Measurements from ENCODE around the gene PTGES3.
"Not testable (repeated sequence)": the region's sequence is repeated elsewhere in the genome, so short reads cannot be mapped to it uniquely, and the experiment has no call there.

The PTGES3 gene, protein sequence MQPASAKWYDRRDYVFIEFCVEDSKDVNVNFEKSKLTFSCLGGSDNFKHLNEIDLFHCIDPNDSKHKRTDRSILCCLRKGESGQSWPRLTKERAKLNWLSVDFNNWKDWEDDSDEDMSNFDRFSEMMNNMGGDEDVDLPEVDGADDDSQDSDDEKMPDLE

DNA sequence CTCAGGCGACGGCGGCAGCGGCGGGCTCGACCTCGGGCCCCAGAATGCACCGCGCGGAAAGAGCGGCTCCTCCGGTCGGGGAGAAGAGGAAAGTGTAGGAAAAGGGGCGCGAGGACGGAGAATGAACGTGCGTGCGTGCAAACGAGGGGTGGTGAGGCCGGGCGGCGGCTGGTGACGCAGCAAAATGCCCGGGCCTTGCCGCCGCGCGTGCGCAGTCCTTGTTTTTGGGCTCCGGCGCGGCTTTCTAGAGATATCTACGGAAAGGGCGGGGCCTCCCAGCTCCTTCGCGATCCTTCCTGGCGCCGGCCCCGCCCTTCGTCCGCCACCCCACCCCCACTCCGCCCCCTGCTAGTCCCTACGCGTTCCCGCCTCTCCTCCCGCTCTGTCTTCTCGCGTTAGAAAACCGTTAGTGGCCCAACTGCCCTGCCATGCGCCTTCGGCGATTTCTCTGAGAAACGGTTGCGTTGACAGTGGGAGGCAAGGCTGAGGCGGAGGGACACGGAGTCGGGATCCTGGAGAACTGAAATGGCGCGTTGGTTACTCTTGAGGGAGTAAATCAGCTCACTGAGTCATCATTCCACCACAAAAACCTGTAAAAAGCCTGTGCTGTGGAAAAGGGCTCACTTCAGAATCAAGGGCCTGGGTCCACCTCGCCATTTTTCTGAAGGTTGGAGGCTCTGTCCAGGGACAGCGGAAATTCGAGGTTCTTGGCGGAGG lies at the start of gene PTGES3:
Gene PTGES3 (minus strand): TSS at position 156 of the 717 bp plus-strand sequence. CDS start 285 bp downstream, outside the sequence.
- peak; percentile 97 for DNase-seq

DNA sequence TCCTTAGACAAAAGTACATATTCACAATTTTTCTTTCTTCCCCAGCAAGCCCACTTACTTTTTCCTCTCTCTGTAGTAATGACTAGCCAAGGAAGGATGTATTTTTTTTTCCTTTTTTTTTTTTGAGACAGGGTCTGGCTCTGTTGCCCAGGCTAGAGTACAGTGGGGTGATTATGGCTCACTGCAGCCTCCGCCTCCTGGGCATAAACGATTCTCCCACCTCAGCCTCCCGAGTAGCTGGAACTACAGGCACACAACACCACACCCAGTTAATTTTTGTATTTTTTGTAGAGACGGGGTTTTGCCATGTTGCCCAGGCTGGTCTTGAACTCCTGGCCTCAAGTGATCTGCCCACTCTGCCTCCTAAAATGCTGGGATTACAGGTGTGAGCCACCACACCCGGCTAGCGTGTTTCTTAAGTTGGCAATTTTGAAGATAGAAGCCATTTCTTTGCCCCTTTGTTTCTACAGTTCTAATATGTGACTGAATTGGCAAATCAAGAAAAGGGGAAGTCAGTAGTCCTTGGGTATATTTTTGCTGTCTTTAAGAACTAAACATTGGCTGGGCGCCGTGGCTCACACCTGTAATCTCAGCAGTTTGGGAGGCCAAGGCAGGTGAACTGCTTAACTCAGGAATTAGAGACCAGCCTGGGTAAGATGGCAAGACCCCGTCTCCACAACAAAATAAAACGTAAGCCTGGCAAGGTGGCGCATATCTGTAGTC lies 40.2 kb upstream of the PTGES3 start:
- no peak for DNase-seq

DNA sequence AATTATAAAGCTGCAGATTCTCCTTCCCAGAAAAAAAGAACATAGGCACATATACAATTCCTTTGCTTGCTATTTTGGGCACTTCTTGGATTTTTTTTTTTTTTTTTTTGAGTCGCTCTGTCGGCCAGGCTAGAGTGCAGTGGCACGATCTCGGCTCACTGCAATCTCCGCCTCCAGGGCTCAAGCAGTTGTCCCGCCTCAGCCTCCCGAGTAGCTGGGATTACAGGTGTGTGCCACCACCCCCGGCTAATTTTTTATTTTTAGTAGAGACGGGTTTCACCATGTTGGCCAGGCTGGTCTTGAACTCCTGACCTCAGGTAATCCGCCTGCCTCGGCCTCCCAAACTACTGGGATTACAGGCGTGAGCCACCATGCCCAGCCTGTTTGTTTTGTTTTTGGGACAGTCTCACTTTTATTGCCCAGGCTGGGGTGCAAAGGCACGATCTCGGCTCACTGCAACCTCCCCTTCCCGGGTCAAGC lies 38.2 kb upstream of the PTGES3 start:
- not testable (repeated sequence) for DNase-seq

DNA sequence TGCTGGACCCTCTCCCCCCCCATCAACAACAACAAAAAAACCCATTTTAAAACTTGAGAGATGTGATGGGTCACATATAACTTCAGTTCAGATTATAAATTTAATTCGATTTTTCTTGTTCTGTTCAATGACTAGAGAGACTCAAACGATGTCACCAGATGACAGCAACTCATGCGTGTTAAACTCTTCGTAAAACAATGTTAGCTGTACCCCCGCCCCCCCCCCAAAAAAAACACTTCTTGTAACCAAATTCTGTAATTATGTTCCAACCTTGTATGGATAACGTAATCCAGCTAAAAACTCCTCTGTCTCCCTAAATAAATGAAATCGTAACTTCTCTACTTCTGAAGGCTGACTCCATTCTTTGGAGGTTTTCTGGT lies 37.6 kb upstream of the PTGES3 start:
- DNase-seq = no peak

DNA sequence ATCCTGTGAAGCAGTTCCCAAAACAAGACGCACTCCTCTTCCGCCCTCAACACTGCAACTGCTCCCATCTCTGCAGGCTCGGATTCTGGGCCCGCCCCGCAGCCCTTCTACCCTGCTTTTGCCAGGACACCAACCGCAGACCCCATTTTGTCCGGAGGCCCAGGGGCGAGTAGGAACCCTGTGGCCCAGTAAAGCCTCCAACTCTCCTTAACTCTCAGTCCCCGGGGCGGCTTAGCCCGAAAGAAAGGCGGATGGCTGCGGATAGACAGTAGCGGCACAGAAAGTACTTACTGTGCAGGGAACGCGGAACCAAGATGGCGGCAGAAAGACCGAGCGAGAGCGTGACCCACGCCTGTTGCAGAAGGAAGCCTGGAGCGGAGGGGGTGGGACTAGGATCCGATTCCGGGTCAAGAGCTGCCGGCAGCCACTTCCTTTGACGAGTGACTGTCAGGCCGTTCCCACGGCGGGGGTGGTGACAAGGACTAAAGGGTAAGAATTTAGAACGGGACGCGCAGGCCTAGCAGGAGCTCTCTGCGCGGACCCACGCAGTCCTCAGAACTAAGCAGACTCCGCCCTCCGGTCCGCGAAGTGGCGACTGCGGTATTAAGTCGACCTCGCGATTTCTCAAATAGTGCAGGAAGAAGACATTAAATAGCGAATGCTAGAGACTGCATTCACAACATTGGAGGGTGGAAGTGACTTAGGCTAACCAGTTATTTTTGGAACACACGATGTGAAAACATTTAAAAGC lies 37.1 kb upstream of the PTGES3 start, which contains the start of gene NACA:
Gene NACA (minus strand): TSS at position 328 of the 751 bp plus-strand sequence. CDS start 778 bp downstream, outside the sequence.
- DNase-seq = peak; percentile 96

DNA sequence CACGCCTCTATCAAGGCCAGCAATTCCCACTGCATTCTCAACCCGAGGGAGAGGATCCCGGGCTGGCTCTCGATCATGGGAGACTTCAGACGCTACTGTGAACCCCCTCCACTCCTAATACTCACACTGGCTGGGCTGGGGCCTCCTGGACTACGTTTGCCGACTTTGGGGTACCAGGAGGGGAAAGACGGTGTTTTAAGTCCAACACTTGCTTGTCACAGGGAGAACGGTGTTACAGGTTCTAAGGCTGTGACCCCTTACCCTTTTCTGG lies 36.6 kb upstream of the PTGES3 start:
- DNase-seq = no peak

DNA sequence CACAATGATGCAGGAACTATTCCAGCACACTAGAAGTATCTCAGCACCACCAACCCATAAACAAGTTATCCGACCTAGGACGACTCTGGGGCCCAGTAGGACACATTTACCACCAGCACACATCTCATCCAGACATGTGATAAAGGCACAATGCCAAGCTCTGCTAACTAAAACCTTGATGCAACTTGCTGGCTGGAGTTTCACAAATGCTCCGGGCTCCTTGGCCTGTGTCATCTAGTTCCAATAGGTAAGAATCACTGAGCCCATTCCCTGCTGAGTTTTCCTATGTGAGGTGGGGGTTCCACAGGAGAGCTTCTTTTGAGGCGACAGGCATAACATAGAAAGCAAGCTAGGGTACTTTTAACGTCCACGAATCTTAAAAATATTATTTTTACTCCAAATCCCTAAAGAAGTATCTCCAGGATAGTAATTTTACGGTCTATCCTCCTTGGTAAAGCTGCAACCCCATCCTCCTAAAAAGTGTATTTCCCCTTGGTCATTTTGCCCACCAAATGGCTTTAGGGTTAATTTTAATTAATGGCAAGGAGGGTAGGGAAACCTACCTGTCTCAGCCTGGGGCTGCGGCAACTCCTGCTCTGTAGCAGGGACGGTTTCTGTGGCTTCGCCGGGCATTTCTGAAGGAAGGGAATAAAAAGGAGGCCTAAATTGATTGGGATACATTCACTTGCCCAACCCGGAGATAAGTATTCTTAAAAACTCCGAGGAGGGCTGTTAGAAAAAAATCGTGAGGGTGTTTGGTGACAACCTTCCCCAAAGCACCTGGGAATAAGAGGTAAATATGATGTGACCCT lies 36.0 kb upstream of the PTGES3 start:
- no peak for DNase-seq

DNA sequence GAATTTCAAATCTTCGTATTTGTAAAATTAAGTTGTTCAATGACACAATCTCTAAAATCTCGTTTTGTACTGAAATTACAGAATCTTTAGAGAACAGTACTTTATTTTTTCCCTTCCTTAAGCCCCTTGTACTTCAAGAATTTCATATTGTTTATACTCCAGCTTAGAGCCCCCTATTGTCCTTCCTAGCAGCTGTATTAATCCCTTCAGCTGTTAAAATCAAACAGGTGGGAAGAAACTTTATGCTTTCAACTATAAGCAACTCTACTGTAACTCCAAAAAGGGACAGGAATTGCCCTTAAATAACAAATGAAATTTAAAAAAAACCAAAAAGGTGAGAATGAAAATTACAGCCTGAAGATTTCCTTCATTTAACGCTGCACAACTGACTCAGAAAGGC lies 35.3 kb upstream of the PTGES3 start:
- DNase-seq = no peak

DNA sequence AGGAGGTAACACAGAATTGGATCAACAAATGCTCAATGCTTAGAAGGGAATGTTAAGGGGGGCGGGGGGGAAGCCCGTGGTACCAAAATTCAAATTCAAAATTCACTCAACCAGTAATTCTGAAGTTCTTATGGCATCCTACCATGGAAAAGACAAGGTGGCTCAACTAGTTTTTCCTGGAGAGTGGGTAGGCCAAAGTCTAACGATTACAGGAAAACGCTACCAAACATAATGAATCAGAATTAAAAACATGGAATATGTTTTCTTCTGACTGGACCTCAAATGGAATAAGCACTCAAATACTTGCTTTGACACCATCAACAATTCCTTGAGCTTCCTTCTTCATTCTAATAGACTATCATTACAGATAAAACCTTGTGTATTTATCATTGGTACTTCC lies 34.7 kb upstream of the PTGES3 start:
- no peak for DNase-seq

DNA sequence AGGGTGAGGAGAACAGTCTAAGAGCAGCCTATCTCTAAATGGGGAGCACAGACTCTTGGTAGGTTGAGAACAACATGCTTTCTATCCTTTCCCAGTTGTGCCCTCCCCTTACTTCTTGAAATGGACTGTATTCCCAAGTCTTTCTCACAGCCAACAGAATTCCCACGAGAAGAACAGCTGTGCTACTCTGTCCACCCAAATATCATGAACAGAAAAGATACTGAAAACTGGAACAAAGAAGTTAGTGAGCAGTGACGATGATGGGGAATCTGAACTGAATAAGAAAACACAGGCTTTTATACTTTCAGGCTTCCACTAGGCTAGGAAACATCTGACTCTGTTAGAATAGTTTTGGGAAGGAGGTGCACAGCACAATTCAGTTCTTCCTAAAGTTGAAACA lies 33.6 kb upstream of the PTGES3 start:
- DNase-seq = no peak

DNA sequence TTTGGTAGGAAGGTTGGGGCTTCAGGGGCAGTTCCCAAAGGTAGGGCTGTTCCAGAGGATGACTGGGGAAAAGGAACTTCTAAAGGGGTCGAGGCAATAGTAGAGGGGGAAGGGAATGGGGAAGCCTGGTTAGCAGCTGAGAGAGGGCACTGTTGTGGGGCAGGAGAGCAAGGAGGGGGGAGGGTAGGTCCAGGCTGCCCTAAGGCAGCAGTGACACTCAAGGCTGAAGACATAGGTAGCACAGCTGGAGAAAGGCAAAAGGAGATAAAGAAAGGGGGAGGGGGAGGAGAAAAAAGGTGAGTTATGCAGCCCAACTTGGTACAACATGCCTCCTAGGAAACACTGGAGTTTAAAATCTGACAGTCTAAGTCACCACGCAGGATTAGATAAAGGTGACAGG lies 33.1 kb upstream of the PTGES3 start:
- no peak for DNase-seq

DNA sequence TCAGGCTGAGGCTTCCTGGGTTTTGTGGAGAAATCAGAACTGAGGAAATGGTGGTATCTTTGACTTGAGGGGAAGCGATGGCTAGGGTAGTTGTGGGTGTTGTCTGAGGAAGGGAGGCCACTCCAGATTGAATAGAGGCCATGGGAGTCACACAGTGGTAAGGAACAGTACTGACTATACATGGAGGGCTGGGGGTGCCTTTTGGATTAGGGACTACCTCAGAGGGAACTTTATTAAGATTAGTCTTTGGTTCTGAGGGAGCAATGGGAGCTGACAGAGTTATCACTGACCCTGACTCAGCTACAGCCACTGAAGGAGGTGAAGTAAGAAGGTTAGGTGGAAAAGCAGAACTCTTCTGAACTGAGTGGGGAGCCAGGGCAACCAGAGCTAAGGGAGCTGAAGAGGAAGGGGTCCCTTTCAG lies 32.7 kb upstream of the PTGES3 start:
- DNase-seq = no peak

DNA sequence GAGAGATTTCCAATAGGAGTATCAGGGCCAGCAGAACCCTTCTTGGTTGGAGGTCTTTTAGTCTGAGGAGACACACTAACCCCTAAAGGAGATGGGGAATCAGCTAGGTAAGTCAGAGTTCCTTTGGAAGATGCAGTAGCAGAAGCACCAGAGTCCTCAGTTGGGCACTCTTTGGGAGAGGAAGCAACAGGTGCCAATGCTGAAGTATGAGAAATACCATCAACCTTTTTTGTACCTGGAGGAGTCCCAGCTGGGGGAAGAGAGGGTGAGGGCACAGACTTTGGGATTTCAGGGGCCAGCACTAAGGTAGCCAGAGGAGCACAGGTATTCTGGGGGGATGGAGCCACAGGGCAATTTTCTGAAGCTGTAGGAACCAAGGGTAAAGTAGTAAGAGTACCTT lies 31.0 kb upstream of the PTGES3 start:
- no peak for DNase-seq

DNA sequence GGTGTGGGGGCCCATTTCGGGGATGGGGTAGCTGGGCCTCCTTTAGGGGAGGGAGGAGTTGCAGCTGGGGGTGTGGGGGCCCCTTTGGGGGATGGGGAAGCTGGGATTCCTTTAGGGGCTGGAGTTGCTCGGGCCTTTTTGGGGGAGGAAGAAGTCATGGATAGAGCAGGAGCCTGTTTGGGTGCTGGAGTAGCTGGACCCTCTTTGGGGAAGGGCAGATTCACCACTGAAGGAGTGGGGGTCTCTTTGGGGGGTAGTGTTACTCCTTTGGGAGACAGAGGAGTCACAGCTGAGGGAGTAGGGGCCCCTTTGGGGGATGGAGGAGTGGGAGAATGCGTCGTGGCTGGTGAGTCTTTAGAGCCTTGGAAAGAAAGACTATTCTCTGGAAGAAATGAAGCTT lies 30.6 kb upstream of the PTGES3 start:
- DNase-seq = no peak

DNA sequence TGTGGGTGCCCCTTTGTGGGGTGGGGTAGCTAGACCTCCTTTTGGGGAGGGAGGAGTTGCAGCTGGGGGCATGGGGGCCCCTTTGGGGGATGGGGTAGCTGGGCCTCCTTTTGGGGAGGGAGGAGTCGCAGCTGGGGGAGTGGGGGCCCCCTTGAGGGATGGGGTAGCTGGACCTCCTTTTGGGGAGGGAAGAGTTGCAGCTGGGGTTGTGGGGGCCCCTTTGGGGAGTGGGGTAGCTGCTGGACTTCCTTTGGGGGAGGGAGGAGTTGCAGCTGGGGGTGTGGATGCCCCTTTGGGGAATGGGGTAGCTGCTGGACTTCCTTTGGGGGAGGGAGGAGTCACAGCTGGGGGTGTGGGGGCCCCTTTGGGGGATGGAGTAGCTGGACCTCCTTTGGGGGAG lies 30.1 kb upstream of the PTGES3 start:
- DNase-seq = no peak

DNA sequence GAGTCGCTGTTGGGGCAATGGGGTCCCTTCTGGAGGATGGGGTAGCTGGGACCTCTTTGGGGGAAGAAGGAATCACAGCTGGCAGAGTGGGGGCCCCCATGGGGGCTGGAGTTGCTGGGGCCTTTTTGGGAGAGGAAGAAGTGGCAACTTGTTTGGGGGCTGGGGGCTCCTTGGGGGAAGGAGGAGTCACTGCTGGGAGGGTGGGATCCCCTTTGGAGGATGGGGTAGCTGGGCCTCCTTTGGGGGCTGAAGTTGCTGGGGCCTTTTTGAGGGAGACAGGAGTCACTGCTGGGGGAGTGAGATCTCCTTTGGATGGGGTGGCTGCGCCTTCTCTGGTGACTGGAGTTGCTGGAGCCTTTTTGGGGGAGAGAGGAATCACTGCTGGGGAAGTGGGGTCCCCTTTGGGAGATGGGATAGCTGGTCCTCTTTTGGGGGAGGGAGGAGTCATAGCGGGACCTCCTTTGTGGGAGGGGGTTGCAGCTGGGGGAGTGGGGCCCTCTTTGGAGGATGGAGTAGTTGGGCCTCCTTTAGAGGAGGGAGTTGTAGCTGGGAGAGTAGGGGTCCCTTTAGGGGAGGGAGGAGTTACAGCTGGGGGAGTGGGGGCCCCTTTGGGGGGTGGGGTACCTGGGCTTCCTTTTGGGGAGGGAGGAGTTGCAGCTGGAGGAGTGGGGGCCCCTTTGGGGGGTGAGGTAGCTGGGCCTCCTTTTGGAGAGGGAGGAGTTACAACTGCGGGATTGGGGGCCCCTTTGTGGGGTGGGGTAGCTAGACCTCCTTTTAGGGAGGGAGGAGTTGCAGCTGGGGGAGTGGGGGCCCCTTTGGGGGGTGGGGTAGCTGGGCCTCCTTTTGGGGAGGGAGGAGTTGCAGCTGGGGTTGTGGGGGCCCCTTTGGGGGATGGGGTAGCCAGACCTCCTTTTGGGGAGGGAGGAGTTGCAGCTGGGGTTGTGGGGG lies 29.1 kb upstream of the PTGES3 start:
- no peak for DNase-seq

DNA sequence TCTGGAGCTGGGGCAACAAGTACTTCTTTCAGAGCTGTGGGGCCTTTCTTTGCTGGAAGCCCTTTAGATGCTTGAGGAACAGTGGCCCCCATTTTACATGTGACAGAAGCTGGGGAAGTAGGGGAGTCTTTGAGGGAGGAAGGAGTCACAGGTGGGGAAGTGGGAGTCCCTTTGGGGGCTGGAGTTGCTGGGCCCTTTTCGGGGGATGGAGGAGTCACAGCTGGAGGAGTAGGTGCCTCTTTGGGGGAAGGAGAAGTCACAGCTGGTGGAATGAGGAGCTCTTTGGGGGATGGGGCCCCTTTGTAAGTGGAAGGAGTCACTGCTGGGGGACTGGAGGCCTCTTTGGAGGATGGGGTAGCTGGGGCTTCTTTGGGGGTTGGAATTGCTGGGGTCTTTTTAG lies 28.4 kb upstream of the PTGES3 start:
- DNase-seq = no peak

DNA sequence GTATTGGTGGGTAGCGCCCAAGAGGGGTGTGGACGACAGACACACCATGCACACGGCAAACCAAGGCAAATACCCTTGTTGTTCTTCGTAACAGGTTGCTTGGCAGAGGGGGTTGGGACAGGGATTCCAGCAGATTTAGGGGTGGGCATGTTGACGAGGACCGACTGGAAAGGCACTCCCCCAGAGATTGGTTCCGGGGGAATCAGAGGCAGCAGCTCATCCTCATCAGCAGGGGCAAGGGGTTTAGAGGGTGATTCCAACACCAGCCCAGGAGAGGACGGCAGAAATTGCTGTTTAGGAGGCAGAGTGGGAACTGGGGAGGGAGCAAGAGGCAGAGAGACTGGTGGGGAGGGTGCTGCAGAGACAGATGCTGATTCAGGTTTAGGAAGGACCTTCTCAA lies 27.7 kb upstream of the PTGES3 start:
- no peak for DNase-seq

DNA sequence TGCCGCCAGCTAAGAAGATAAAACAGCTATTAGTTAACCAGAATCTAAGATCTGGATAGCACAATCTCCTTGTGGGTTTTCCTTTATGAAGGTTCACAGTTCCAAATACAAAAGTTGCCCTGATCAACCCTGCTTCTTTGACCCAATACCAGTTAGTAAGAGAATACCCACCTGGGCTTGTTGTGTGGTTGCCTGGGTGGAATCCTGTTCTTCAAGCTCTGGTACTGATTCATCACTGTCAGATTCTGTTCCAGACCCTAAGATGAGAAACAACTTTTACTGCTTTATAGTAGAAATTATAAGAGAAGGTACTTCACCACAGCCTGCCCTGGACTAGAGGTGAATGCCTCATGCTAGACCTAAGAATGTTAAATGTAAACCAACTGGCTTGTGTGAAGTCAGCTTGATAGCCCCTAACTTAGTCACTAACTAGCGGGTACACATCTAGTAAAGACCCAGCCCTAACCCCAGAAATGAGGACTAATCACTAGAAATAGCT lies 26.4 kb upstream of the PTGES3 start:
- DNase-seq = no peak

DNA sequence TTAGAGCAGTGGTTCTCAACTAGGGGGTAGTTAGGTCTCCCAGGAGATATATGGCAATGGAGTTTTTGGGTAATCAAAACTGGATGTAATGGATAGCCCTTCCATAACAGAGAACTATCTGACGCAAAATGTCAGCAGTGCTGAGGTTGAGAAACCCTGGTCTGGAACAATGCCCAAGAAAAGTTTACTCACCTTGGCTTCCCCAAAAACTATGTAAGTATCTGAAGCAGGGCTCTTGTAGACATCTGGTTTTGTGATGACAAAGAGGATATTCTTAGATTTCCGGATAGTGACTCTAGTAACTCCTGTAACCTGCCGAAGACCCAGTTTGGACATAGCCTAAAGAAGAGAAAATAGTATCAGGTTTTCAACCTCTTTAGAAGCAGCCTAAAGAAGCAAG lies 25.3 kb upstream of the PTGES3 start:
- DNase-seq = no peak

DNA sequence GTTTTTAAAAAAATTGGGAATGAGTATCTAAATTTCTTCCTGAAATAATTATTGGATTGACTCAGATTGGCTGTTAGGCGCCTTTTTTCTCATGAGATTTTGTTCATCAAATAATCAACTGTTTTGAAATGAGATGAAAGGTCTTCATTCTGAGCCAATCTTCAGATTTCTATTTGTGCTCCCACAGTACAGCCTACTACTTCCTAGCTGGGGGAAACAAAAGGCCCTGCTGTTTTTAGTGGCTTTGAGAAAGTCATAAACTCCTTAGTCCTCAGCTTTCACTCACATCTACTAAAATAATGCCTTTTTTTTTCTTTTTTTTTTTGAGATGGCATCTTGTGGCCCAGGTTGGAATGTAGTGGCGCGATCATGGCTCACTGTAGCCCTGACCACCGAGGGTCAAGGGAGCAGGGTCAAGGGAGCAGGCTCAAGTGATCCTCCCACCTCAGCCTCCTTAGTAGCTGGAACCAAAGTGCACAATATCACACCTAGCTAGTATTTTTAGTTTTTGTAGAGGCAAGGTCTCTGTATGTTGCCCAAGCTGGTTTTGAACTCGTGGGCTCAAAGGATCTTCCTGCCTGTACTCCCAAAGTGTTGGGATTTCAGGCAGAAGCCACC lies 21.8 kb upstream of the PTGES3 start:
- no peak for DNase-seq

Data from activated CD4-positive, alpha-beta T cell treated with anti-CD3 and anti-CD28 coated beads for 1 hour (primary cell).